Hematopoietic multipotent progenitor cell treated with erythropoietin and hydrocortisone succinate and interleukin-3 and kit ligand, for 8 days (in vitro differentiated cells): Measurements from ENCODE around the gene DOCK2.
"Not testable (repeated sequence)": the region's sequence is repeated elsewhere in the genome, so short reads cannot be mapped to it uniquely, and the experiment has no call there.

Experiments used
- DNase-seq: peaks from one replicate; pipeline ENCODE4 v3.0.0-alpha.2; 2015

DOCK2 gene

GRCh38 chr5:170071748-170072147, 434.7 kb downstream of the DOCK2 start:
- DNase-seq = no peak

DNA sequence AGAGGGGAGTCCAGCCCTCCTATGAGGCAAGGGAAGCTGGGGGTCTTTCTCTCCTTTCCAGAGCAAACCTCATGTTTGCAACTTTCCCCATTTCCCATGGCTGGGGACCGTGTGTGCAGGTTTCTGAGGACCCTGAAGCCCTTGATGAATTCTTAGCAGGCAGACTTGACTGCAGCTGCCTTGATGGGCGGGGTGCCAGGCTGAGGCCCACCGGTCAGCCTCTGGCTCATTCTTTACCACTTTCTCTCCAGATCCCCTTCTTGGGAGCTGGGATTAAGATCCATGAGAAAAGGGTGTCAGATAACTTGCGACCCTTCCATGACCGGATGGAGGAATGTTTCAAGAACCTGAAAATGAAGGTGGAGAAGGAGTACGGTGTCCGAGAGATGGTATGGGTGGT, 438.6 kb downstream of the DOCK2 start:
- no peak for DNase-seq

- no peak for DNase-seq
Observed at GRCh38 chr5:170076211-170076610, 439.1 kb downstream of the DOCK2 start.

GRCh38 chr5:170076739-170077138, 439.7 kb downstream of the DOCK2 start:
- no peak for DNase-seq

GRCh38 chr5:170077526-170077925, 440.5 kb downstream of the DOCK2 start:
- DNase-seq = no peak

DNA sequence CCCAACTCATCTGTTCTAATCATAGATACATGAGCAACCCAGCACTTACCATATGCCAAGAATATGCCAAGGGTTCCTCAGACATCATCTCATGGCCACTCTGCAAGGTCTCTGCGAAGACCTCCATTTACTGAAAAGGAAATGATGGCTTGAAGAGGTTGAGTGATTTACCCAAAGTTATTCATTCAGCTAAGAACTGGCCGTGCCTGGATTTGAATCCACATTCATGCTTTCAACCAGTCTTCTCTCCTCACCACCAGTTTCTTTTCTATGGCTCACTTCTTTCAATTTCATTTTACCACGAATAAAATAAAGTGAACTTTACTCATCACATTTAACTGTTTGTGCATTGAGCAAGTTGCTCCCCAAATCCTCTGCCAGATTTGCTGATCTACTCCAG, 441.4 kb downstream of the DOCK2 start:
- no peak for DNase-seq

DNA sequence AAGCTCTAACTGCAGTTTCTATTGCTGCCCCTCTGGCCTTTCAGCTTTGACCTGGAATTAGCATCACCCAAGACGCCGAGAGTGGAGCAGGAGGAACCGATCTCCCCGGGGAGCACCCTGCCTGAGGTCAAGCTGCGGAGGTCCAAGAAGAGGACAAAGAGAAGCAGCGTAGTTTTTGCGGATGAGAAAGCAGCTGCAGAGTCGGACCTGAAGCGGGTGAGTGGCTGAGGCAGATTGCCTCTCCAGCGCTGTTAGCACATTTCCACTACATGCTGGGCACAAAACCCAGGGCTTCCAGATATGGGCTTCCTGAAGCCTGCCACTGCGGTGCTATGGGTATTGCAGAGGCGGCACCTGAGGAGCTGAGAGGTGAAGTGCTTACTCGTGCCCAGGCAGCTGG, 441.9 kb downstream of the DOCK2 start:
- DNase-seq = no peak

- DNase-seq = no peak
Observed at GRCh38 chr5:170080217-170080616, 443.1 kb downstream of the DOCK2 start.

- no peak for DNase-seq
Observed at GRCh38 chr5:170080786-170081445, 443.8 kb downstream of the DOCK2 start.

- no peak for DNase-seq
Observed at GRCh38 chr5:170081616-170082015, 444.5 kb downstream of the DOCK2 start.

DNA sequence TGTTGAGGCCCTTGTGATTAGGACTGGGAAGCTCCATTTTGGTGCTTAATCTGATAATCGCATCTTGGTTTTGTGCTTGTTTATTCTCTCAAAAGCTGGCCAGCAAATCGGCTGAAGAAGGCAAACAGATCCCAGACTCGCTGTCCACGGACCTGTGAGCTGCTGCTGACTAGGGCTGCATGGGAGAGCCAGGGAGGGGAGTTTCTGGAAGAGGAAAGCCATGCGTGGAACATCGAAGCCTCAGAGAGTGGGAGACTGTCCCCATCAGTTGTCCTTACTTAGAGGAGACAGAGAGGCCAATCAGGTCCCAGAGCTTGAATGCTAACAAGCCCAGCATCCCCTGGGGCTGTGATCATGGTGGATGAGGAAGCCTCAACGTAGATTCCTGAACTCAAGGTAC, 445.6 kb downstream of the DOCK2 start:
- DNase-seq = no peak

GRCh38 chr5:170087168-170087817, 450.2 kb downstream of the DOCK2 start:
- no peak for DNase-seq

DNA sequence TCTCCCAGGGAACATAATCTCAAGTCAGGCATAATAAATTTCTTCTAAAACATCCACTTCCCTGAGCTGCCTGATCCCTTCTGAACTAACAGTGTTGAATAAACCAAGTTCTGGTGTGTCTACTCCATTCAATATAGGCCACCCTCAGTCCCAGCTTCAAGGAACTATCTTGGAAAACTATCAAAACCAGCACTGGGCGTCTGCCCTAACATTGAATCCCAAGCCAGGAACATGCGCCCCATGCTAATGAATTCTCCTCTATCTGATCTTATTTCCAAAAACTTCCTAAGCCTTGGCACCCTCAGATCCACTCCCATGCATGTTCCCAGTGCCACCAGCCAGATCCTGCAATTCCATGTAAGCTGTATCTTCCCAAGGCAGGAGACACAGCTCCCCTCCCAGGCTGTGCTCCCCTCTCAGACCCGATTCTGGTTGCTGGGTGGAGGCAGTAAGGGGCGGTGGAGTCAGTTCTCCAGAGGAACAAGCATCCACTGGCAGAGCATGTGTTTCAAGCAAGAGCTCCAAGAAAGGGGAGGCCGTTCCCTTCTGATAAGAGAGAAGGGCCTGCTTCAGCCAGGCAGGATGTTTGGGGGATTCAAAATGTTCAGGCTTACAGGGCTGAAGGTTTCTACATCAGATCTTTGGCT, 455.5 kb downstream of the DOCK2 start:
- DNase-seq = no peak

GRCh38 chr5:170094329-170094728, 457.3 kb downstream of the DOCK2 start:
- DNase-seq = not testable (repeated sequence)

DNA sequence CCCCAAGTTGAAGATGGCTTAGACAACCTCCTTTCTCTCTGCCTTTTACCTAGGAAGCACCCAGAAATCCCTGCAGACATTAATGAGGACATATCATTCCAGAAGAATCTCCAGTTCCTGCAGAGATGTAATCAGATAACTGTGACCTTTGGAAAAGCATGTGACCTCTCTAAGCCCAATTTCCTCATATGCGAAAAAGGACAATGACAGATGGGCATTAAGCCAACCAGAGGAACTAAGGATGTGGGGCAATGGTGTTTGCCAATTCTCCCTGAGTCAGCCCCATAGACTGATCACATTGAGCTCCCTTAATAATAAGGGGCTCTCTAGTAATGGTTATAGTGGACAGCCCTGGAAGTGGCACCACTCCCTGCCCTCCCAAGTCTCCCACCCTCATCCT, 458.6 kb downstream of the DOCK2 start:
- no peak for DNase-seq

DNA sequence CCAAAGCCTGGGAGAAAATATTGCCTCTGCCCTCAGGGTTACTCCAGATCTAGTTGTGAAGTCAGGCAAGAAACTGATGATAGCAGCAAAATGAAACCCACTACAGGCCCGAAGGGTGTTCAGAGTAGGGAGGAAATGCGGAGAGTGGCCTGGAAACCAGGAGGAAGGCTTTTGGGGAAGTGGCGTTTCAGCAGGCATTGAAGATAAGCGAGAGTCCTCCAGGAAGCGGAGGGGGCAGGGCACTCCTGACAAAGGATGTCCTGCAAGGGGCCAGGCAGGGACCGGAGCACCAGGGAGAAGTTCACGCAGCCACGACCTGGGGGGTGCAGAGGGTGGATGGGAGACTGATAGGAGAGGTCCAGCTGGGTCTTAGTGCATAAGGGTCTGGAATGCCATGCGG, 460.9 kb downstream of the DOCK2 start:
- DNase-seq = no peak

DNA sequence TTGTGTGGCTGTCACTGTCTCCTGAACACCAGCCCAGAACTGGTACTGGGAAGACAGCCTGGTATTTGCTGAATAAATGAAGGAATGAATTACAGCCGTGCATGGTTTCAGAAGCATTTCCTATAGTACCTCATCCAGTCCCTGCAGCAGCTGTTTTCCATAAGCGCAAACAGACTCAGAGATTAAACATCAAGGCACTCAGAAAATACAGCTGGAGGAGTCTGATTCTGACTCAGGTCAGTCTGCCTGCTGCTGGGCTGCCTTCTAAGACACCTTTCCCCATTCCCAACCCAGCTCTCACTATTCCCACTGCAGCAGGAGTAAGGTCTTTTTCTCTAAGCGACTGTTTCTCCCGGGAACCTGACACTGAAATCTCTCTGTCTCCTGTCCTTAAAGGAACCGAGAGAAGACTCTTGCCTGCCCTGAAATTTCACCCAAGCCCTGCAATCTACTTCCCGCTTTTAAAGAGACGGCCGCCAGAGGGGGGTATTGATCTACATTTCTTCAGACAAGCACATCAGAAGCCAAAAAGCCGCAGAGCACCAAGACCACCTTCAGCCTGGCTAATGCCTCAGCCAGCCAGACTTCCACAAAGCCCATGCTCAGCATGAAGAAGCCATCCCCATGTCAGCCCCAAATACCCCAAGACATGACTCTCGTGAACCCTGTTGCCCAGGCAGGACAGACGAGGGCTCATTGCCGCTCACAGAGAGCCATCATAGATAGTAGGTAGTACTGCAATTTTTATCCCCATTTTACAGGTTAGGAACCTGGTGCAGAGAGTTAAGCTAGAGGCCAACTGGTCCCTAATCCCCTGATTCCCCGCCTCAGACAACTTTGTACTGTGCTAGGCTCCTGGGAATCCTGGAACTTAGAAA, 463.2 kb downstream of the DOCK2 start:
- DNase-seq = peak; percentile 76

DNA sequence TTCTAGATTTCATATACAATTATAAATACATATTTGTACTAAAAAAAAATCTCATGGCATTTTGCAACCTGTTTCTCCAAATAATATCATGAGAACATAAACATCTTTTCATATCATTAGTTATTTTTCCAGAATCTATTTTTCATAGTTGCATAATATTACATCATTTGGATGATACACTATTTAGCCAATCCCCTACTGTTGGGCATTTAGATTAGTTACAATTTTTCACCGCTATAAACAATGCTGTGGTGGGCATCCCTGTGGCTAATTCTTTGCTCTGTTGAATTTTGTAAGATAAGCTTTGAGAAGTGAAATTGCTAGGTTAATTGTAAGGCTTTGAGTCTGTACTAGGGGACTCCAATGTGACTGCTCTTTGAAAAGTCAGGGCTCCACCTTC, 466.4 kb downstream of the DOCK2 start:
- DNase-seq = no peak

DNA sequence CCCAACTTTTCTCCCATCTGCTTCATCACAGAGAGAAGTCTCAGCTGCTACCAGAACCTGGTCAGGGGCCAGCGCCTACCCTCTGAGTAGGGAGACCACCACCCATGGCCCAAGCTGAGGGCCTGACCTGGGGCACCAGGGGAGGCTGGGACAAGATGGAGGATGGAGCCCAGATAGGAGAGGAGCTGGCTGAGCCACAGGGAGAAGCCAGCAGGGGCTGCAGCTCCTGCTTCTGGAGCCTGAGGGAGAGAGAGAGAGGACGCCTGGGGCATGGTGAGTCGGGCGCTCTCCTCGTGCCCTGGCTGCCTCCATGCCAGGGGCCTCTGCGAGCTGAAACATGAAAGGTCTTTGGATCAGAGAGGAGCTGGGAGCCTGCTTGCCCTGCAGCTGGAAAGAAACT, 467.2 kb downstream of the DOCK2 start:
- no peak for DNase-seq

DNA sequence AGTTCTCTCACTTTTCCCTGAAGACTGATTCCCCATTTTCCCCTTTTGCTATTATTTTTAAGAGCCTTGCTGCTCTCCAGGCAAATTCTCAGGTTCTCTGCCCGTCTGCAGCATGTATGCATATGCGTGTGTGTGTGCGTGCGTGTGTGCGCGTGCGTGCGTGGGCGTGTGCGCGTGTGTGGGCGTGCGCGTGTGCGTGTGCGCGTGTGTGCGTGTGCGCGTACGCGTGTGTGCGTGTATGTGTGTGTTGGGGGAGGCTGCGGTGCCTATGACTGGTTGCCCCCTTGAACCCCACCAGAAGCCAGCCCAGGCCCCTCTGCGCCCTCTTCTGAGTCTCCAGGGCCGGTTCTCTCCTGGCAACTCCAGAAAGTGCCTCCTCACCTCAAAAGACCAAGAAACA, 467.6 kb downstream of the DOCK2 start:
- no peak for DNase-seq

GRCh38 chr5:170105642-170106611, 468.9 kb downstream of the DOCK2 start, which contains the start of gene FOXI1:
Gene FOXI1, plus strand, starts transcription at chr5:170105897. Its CDS starts 61 bp downstream, at chr5:170105958.
- no peak for DNase-seq

- no peak for DNase-seq
Observed at GRCh38 chr5:170107674-170108073, 470.6 kb downstream of the DOCK2 start.
